Keratinocyte (primary cell): ENCODE results near the gene CARM1. TPM values are rescaled to one million over a fixed set of nuclear protein-coding genes. Genes with fewer than 3 reads are reported as not detected.

Experiments
- DNase-seq: peaks from one replicate; pipeline ENCODE4 v3.0.0-alpha.2; 2011; ENCODE audit warnings: low read depth, missing footprints, low spot score
- FAIRE-seq: peaks from 2 replicates; lab custom pipeline; 2011; peaks lifted over from hg19 to GRCh38; lab: Jason Lieb, UNC
- H2AFZ ChIP-seq: 2 replicates; pipeline ENCODE4 v1.6.0; 2012; ENCODE audit warnings: low read length, control low read depth, inconsistent platforms; ENCODE audit not compliant: control insufficient read depth
- H3K27ac ChIP-seq: 2 replicates; pipeline ENCODE4 v1.5.1; 2011; ENCODE audit warnings: low read length; ENCODE audit not compliant: control insufficient read depth, insufficient read depth
- H3K27me3 ChIP-seq: 3 replicates; pipeline ENCODE4 v1.6.0; 2011; ENCODE audit warnings: low read length; ENCODE audit not compliant: control insufficient read depth, insufficient read depth; ENCODE audit errors: extremely low read depth
- H3K36me3 ChIP-seq, 2 experiments: 2 replicates in 1 of 2; 3 replicates in 1 of 2; pipeline ENCODE4 v1.5.1; 2011; ENCODE audit warnings: low read length in 2 of 2, mild to moderate bottlenecking in 1 of 2; ENCODE audit not compliant: control insufficient read depth in 2 of 2, insufficient read depth in 2 of 2; ENCODE audit errors: extremely low read depth in 1 of 2
- H3K4me1 ChIP-seq: 3 replicates; pipeline ENCODE4 v1.5.1; 2011; ENCODE audit warnings: low read length; ENCODE audit not compliant: control insufficient read depth, insufficient read depth; ENCODE audit errors: extremely low read depth
- H3K4me2 ChIP-seq: 3 replicates; pipeline ENCODE4 v1.6.0; 2011; ENCODE audit warnings: low read depth, low read length; ENCODE audit not compliant: control insufficient read depth, insufficient read depth; ENCODE audit errors: extremely low read depth
- H3K4me3 ChIP-seq, 3 experiments: fragments of 200-600 bp in 1 of 3; sonication (generic) in 1 of 3; 2 replicates in 2 of 3; 3 replicates in 1 of 3; pipeline ENCODE4 v1.5.1; 2011 to 2016; ENCODE audit warnings: low read length in 3 of 3, mild to moderate bottlenecking in 3 of 3, control low read depth in 2 of 3, inconsistent platforms in 1 of 3, low read depth in 1 of 3, mixed read lengths in 1 of 3, mixed run types in 1 of 3, moderate library complexity in 1 of 3; ENCODE audit not compliant: control insufficient read depth in 2 of 3, insufficient read depth in 2 of 3; ENCODE audit errors: extremely low read depth in 1 of 3
- H3K79me2 ChIP-seq: 2 replicates; pipeline ENCODE4 v1.6.0; 2012; ENCODE audit warnings: low read length; ENCODE audit not compliant: control insufficient read depth, insufficient read depth
- H3K9ac ChIP-seq: 3 replicates; pipeline ENCODE4 v1.6.0; 2011; ENCODE audit warnings: low read length; ENCODE audit not compliant: control insufficient read depth, insufficient read depth; ENCODE audit errors: extremely low read depth
- H3K9me1 ChIP-seq: 3 replicates; pipeline ENCODE4 v1.6.0; 2011; ENCODE audit warnings: low read length; ENCODE audit not compliant: control insufficient read depth, insufficient read depth; ENCODE audit errors: extremely low read depth
- H3K9me3 ChIP-seq: 2 replicates; pipeline ENCODE4 v1.5.1; 2012; ENCODE audit warnings: low read depth, low read length; ENCODE audit not compliant: control insufficient read depth
- H4K20me1 ChIP-seq: 3 replicates; pipeline ENCODE4 v1.6.0; 2011; ENCODE audit warnings: low read length; ENCODE audit not compliant: control insufficient read depth, insufficient read depth; ENCODE audit errors: extremely low read depth
- CTCF ChIP-seq, 3 experiments: IDR thresholded peaks in 1 of 3; conservative IDR thresholded peaks in 1 of 3; optimal IDR thresholded peaks in 1 of 3; 2 replicates in 2 of 3; 3 replicates in 1 of 3; pipeline versions ENCODE3 to v1.5.1; 2011; ENCODE audit warnings: low read length in 3 of 3, mild to moderate bottlenecking in 3 of 3, moderate library complexity in 2 of 3, control low read depth in 1 of 3, inconsistent platforms in 1 of 3; ENCODE audit not compliant: insufficient read depth in 2 of 3; ENCODE audit errors: extremely low read depth in 1 of 3
- EZH2 ChIP-seq: IDR thresholded peaks from one replicate; pipeline ENCODE4 v1.6.1; 2012; ENCODE audit warnings: inconsistent platforms, mild to moderate bottlenecking, low read length, moderate library complexity
- dilution Hi-C: fragments of 300-500 bp; cut with MboI; formaldehyde crosslinking; loops from one replicate; pipeline ENCODE4 v1.7.0; 2020; ENCODE audit warnings: low sequenced_read_pairs; ENCODE audit not compliant: extremely low pct_ligation_motif_present
- polyA plus RNA-seq, 5 experiments: library from polyadenylated mRNA; depleted of rRNA in 3 of 5; stranded (reverse) in 3 of 5; stranded (forward) in 1 of 5; unstranded in 1 of 5; fragments of >200 nt; gene quantifications; 1 replicate in 1 of 5; 2 replicates in 3 of 5; 3 replicates in 1 of 5; pipeline versions ENCODE4 v1.2.1 to v1.2.3, GENCODE V29; 2011 to 2012; ENCODE audit warnings: missing spikeins in 2 of 5, low read depth in 1 of 5, low replicate concordance in 1 of 5

CARM1 gene
- polyA plus RNA-seq, 1 donor (not counting 4 experiments of a cell fraction or from before 2014, with no cell fraction given), result 22.8 TPM

DNA sequence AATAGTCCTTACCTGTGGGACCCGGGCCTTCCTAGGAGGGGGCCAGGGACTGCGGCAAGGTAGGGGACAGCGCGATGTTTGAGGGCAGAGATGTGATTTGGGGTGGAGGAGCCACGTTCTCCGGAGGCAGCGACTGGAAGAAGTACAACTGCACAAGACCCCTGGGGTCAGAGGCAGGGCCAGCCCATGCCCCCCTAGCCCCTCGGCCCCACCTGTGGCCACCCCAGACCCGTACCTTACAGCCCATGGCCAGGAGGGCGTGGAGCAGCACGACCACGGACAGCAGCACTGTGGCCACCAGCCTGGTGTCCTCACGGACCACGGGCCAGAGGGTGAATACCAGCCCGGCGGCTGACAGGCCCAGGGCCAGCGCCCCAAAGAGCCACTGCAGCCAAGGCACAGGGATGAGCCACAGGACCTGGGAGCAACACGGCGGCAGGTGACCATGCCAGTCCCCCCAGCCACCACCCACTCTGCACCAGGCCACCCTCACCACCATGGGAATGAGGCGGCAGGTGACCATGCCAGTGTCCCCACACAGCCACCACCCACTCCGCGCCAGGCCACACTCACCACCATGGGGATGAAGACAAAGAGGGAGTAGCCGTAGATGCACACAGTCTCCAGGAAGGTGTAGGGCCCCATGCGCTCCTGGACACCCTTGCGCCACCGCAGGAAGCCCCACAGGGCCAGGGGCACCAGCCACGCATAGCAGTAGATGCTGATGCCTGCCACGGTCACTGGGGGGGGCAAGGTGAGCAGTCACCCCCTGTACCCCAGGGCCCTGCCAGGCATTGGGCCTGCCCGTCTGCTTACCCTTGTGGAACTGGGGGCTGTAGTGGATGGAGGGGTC lies 52.1 kb downstream of the CARM1 start:
- FAIRE-seq (no peak), DNase-seq (no peak)
- H3K36me3 ChIP-seq, result peaks cover 24 to 27% of the 10 kb centered on the region in 2 experiments
- no peak overlapping the region for H3K4me3 ChIP-seq
- H3K27me3 ChIP-seq, result no peaks in the 10 kb centered on the region
- peaks cover 8% of the 10 kb centered on the region for H3K4me1 ChIP-seq
- TF ChIP-seq CTCF (optimal IDR thresholded peaks at IDR 0.05 in 1 of 3, IDR thresholded peaks at IDR 0.05 in 1 of 3, conservative IDR thresholded peaks at IDR 0.05 in 1 of 3; ENCODE audit: extremely low read depth in 1 of 3, insufficient read depth in 2 of 3, low read length in 3 of 3) (no peak), EZH2 (no peak)
- no peak overlapping the region for H2AFZ ChIP-seq
- peaks cover 13% of the 10 kb centered on the region for H3K79me2 ChIP-seq
- H3K9me1 ChIP-seq, result no peaks in the 10 kb centered on the region
- dilution Hi-C loops, result no loop called here
- H4K20me1 ChIP-seq, result no peaks in the 10 kb centered on the region
- no peak overlapping the region for H3K4me2 ChIP-seq
- no peak overlapping the region for H3K27ac ChIP-seq
- no peak overlapping the region for H3K9ac ChIP-seq
- no peaks in the 10 kb centered on the region for H3K9me3 ChIP-seq

DNA sequence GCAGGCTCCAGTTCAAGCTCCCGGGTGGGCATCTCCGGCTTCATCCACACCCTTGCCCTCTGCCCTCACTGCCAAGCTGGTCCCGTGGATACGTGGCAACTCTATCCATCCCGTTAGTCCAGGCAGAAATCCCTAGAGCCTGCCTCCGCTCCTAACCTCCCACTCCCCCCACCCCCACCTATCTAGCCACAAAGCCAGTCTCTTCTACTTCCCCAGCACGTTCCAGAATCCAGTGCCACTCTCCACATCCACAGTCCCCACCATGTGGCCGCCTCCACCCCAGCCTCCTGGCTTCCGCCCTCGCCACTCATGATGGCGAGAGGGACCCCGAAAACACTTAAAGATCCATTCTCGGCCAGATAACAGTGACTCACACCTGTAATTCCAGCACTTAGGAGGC lies 53.2 kb downstream of the CARM1 start:
- FAIRE-seq, result no peak
- Histone ChIP-seq H3K9me1 (no peaks in the 10 kb centered on the region), H2AFZ (no peak overlapping the region), H3K4me2 (no peak overlapping the region), H3K4me1 (peaks cover 10% of the 10 kb centered on the region), H3K27me3 (no peaks in the 10 kb centered on the region), H3K27ac (no peak overlapping the region), H3K9ac (no peak overlapping the region), H3K36me3 (peaks cover 14 to 20% of the 10 kb centered on the region in 2 experiments), H3K4me3 (no peak overlapping the region), H3K79me2 (peaks cover 20% of the 10 kb centered on the region), H3K9me3 (no peaks in the 10 kb centered on the region), H4K20me1 (no peaks in the 10 kb centered on the region)
- no peak for TF ChIP-seq EZH2
- TF ChIP-seq CTCF (optimal IDR thresholded peaks at IDR 0.05 in 1 of 3, IDR thresholded peaks at IDR 0.05 in 1 of 3, conservative IDR thresholded peaks at IDR 0.05 in 1 of 3; ENCODE audit: extremely low read depth in 1 of 3, insufficient read depth in 2 of 3, low read length in 3 of 3), result no peak
- DNase-seq, result no peak
- dilution Hi-C loops, result no loop called here
